Glutamatergic neuron (in vitro differentiated cells): ENCODE results near the gene ISCA1. TPM values are rescaled to one million over a fixed set of nuclear protein-coding genes. Genes with fewer than 3 reads are reported as not detected.
A peak's percentile ranks its signal among the peaks of the same experiment; 100 is the strongest.

Source experiments
- DNase-seq: peaks from one replicate; pipeline ENCODE4 v3.0.0; 2022
- H3K27ac Mint-ChIP-seq: one replicate; pipeline ENCODE4 v1.8.0; 2020; ENCODE audit warnings: mild to moderate bottlenecking, mixed read lengths, inconsistent platforms; ENCODE audit not compliant: unreplicated experiment
- H3K27me3 Mint-ChIP-seq: one replicate; pipeline ENCODE4 v1.8.0; 2020; ENCODE audit warnings: mild to moderate bottlenecking, moderate library complexity, mixed read lengths, inconsistent platforms; ENCODE audit not compliant: unreplicated experiment
- H3K36me3 Mint-ChIP-seq: one replicate; pipeline ENCODE4 v1.8.0; 2020; ENCODE audit warnings: mild to moderate bottlenecking, mixed read lengths, inconsistent platforms; ENCODE audit not compliant: unreplicated experiment
- H3K4me1 Mint-ChIP-seq: one replicate; pipeline ENCODE4 v1.8.0; 2020; ENCODE audit warnings: mild to moderate bottlenecking, low read depth, mixed read lengths, inconsistent platforms; ENCODE audit not compliant: unreplicated experiment
- H3K4me3 Mint-ChIP-seq: one replicate; pipeline ENCODE4 v1.8.0; 2020; ENCODE audit warnings: mild to moderate bottlenecking, mixed read lengths, inconsistent platforms; ENCODE audit not compliant: unreplicated experiment
- H3K9me3 Mint-ChIP-seq: one replicate; pipeline ENCODE4 v1.8.0; 2020; ENCODE audit warnings: mild to moderate bottlenecking, moderate library complexity, mixed read lengths, inconsistent platforms; ENCODE audit not compliant: unreplicated experiment
- CTCF ChIP-seq: fragments of 200-600 bp; sonication (generic); IDR thresholded peaks from one replicate; pipeline ENCODE4 v1.5.0; 2021; ENCODE audit not compliant: partially characterized antibody, unreplicated experiment
- total RNA-seq: library from RNA; stranded (reverse); fragmentation: NEBNext Ultra II Directional; extraction: Animal tissue kit (Norgen Biotek cat#: 25700); gene quantifications from one replicate; pipeline ENCODE4 v1.2.1, GENCODE V29; 2021; ENCODE audit not compliant: unreplicated experiment

ISCA1 gene
- total RNA-seq, 1 donor from 2014 or later, result 60.8 TPM

- peak; percentile 11 for TF ChIP-seq CTCF
- H3K36me3 Mint-ChIP-seq, result no peaks in the 10 kb centered on the region
- peaks cover 10% of the 10 kb centered on the region for H3K9me3 Mint-ChIP-seq
- peaks cover 21% of the 10 kb centered on the region for H3K4me1 Mint-ChIP-seq
- peaks cover 2% of the 10 kb centered on the region for H3K27me3 Mint-ChIP-seq
- H3K4me3 Mint-ChIP-seq, result peak overlapping the region; percentile 45
- H3K27ac Mint-ChIP-seq, result peak overlapping the region; percentile 72
- DNase-seq, result peak; percentile 47
These were observed 4.7 kb upstream of the ISCA1 start for GRCh38 chr9:86287013-86287412.

GRCh38 chr9:86286278-86286677, 3.9 kb upstream of the ISCA1 start:
- no peak overlapping the region for H3K4me3 Mint-ChIP-seq
- peak overlapping the region; percentile 72 for H3K27ac Mint-ChIP-seq
- DNase-seq, result no peak
- peaks cover 15% of the 10 kb centered on the region for H3K9me3 Mint-ChIP-seq
- TF ChIP-seq CTCF, result no peak
- H3K4me1 Mint-ChIP-seq, result peaks cover 23% of the 10 kb centered on the region
- H3K27me3 Mint-ChIP-seq, result peaks cover 2% of the 10 kb centered on the region
- no peaks in the 10 kb centered on the region for H3K36me3 Mint-ChIP-seq

DNA sequence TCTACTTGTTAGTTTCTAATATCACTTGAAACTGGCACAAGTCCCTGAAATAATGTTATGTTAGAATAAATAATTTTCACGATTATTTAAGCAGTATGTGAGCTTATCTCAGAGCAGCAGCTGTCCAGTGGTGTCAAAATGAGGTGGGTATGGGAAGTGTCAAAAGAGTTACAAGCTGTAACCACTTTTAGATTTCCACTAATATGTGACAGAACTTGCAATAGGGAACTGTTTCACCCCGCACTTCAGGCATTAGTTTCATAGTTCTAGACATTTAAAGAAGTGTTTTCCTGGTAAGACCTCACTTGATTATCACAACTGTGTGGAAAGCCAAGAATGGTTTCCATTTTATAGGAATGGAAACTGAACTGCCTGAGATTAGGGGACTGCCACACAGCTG, 2.9 kb upstream of the ISCA1 start:
- Mint-ChIP-seq H3K4me1 (peaks cover 27% of the 10 kb centered on the region), H3K27me3 (peaks cover 2% of the 10 kb centered on the region), H3K27ac (no peak overlapping the region), H3K9me3 (peaks cover 16% of the 10 kb centered on the region), H3K36me3 (no peaks in the 10 kb centered on the region), H3K4me3 (no peak overlapping the region)
- TF ChIP-seq CTCF, result no peak
- no peak for DNase-seq

- Mint-ChIP-seq H3K4me3 (peak overlapping the region; percentile 92), H3K4me1 (peaks cover 36% of the 10 kb centered on the region), H3K36me3 (no peaks in the 10 kb centered on the region), H3K27ac (peak overlapping the region; percentile 96), H3K27me3 (peaks cover 2% of the 10 kb centered on the region), H3K9me3 (peaks cover 16% of the 10 kb centered on the region)
- TF ChIP-seq CTCF, result no peak
- DNase-seq, result no peak
These were observed 719 bp upstream of the ISCA1 start for GRCh38 chr9:86282979-86283535.

DNA sequence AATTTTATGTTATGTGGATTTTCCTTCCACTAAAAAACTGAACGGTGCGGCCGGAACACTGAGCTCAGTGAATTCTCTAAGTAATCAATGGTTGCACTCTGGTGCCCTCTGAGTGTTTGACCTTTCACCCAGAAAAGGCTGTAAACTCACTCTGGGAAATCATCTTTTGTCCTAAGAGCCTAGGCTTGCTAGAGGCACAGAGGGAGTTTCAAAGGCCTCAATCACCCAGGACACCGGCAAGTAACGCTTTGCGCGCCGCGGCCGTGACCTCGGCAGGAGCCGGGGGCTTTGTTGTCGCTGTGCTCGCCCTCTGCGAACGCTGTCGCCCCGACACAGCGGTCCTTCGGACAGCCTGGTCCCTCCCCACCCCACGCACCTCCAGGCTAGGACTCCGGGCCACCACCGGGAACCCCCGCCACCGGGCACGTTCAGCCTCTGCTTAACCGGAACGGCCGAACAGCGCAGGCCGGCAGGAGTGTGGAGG, 703 bp downstream of the ISCA1 start:
- H3K27ac Mint-ChIP-seq, result peak overlapping the region; percentile 97
- no peaks in the 10 kb centered on the region for H3K27me3 Mint-ChIP-seq
- peaks cover 33% of the 10 kb centered on the region for H3K4me1 Mint-ChIP-seq
- no peak for TF ChIP-seq CTCF
- no peak for DNase-seq
- H3K9me3 Mint-ChIP-seq, result peaks cover 12% of the 10 kb centered on the region
- H3K4me3 Mint-ChIP-seq, result peak overlapping the region; percentile 97
- no peaks in the 10 kb centered on the region for H3K36me3 Mint-ChIP-seq
